DOHH2 (cell line): ENCODE data around the gene CHI3L1.

Experiments
- H3F3A ChIP-seq: fragments of 200-600 bp; sonication (generic), shearing (Covaris generic); 2 replicates; pipeline ENCODE4 v1.6.0; 2016; ENCODE audit warnings: antibody characterized with exemption, mild to moderate bottlenecking; ENCODE audit not compliant: control insufficient read depth, insufficient read depth
- H3K27ac ChIP-seq: fragments of 200-600 bp; sonication (generic); 2 replicates; pipeline ENCODE4 v1.5.1; 2014; ENCODE audit warnings: low read depth, mild to moderate bottlenecking, low read length, moderate library complexity
- H3K27me3 ChIP-seq: fragments of 200-600 bp; sonication (generic); 2 replicates; pipeline ENCODE4 v1.6.1; 2014; ENCODE audit warnings: mild to moderate bottlenecking, low read length, mixed read lengths; ENCODE audit not compliant: control insufficient read depth
- H3K36me3 ChIP-seq: fragments of 200-600 bp; sonication (generic); 2 replicates; pipeline ENCODE4 v1.6.1; 2014; ENCODE audit warnings: mild to moderate bottlenecking, low read length, moderate library complexity, mixed read lengths; ENCODE audit not compliant: control insufficient read depth
- H3K4me1 ChIP-seq: fragments of 200-600 bp; sonication (generic); 2 replicates; pipeline ENCODE4 v1.6.1; 2014; ENCODE audit warnings: mild to moderate bottlenecking, low read length, mixed read lengths; ENCODE audit not compliant: control insufficient read depth
- H3K4me2 ChIP-seq: fragments of 200-600 bp; sonication (generic); 2 replicates; pipeline ENCODE4 v1.6.0; 2014; ENCODE audit warnings: mild to moderate bottlenecking, low read length, moderate library complexity
- H3K4me3 ChIP-seq: fragments of 200-600 bp; sonication (generic); 2 replicates; pipeline ENCODE4 v1.5.1; 2014; ENCODE audit warnings: mild to moderate bottlenecking, low read length, mixed read lengths
- H3K79me2 ChIP-seq: fragments of 200-600 bp; sonication (generic); 2 replicates; pipeline ENCODE4 v1.6.1; 2014; ENCODE audit warnings: mild to moderate bottlenecking, low read length, mixed read lengths; ENCODE audit not compliant: control insufficient read depth
- H3K9me2 ChIP-seq: fragments of 200-600 bp; sonication (generic); replicated peaks from 2 replicates; pipeline ENCODE4 v1.6.1; 2014; ENCODE audit warnings: mild to moderate bottlenecking, low read length, mixed read lengths; ENCODE audit not compliant: control insufficient read depth
- H3K9me3 ChIP-seq: fragments of 200-600 bp; sonication (generic); 2 replicates; pipeline ENCODE4 v1.6.1; 2014; ENCODE audit warnings: antibody characterized with exemption, low read length, mixed read lengths; ENCODE audit not compliant: control insufficient read depth, insufficient read depth
- H4K20me1 ChIP-seq: fragments of 200-600 bp; sonication (generic); 2 replicates; pipeline ENCODE4 v1.6.0; 2014; ENCODE audit warnings: low read depth, mild to moderate bottlenecking, antibody characterized with exemption, low read length, moderate library complexity; ENCODE audit not compliant: control insufficient read depth, insufficient read depth
- CTCF ChIP-seq: fragments of 200-600 bp; sonication (generic); IDR thresholded peaks from one replicate; pipeline ENCODE4 v1.5.1; 2014; ENCODE audit warnings: antibody characterized with exemption, mild to moderate bottlenecking, low read depth, low read length; ENCODE audit not compliant: poor library complexity, severe bottlenecking
- EZH2phosphoT487 ChIP-seq: fragments of 200-600 bp; sonication (generic); IDR thresholded peaks from 2 replicates; pipeline ENCODE4 v1.6.1; 2017; ENCODE audit warnings: borderline replicate concordance, mild to moderate bottlenecking, antibody characterized with exemption, low read length, moderate library complexity, mixed read lengths

The CHI3L1 gene

GRCh38 chr1:203165101-203165799 is 21.3 kb downstream of the CHI3L1 start:
- Histone ChIP-seq H3K9me2 (no peaks in the 10 kb centered on the region), H3K4me3 (no peak overlapping the region), H3K27ac (no peak overlapping the region), H3K27me3 (peaks cover 17% of the 10 kb centered on the region), H3K4me2 (no peak overlapping the region), H3F3A (no peaks in the 10 kb centered on the region), H4K20me1 (no peaks in the 10 kb centered on the region), H3K4me1 (no peaks in the 10 kb centered on the region), H3K9me3 (no peaks in the 10 kb centered on the region), H3K36me3 (no peaks in the 10 kb centered on the region), H3K79me2 (no peaks in the 10 kb centered on the region)
- no peak for TF ChIP-seq CTCF
- TF ChIP-seq EZH2phosphoT487: no peak

DNA sequence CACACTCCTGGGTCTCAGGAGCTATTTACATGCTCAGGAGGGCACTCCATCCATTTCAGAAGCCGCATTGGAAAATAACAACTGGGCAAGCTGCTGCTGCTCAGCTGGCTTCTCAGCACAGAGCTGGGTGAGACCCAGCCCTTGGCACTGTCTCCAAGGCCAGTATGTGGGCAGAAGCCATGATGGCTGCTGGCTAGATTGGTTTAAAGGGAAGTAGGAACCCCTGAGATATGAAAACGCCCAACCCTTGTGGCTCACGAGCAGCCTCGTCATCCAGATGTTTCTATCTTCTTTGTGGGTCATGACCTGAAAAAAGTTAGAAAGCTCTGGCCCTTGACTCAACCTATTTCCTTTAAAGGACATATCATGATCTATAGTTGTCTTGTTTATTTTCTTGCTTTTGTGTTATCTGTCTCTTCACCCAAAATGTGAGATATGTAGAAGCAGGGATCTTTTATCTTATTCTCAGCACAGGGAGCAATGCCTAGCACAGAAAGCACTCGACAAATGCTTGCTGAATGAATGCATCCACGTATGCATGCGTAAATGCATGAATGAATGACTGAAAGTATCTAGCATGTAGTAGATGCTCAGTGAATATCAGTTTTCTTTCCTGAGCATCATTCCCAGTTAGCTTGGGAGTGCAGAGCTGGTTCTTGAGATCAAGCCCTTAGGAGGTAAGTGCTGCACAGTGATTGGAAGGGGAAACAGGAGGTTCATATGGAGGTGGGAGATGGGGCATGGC is 22.4 kb downstream of the CHI3L1 start:
- Histone ChIP-seq H3F3A (no peaks in the 10 kb centered on the region), H3K9me3 (no peaks in the 10 kb centered on the region), H3K27ac (no peak overlapping the region), H3K4me3 (no peak overlapping the region), H3K79me2 (no peaks in the 10 kb centered on the region), H4K20me1 (no peaks in the 10 kb centered on the region), H3K9me2 (no peaks in the 10 kb centered on the region), H3K36me3 (no peaks in the 10 kb centered on the region), H3K27me3 (peaks cover 17% of the 10 kb centered on the region), H3K4me1 (no peaks in the 10 kb centered on the region), H3K4me2 (no peak overlapping the region)
- TF ChIP-seq EZH2phosphoT487 (no peak), CTCF (no peak)

- no peak overlapping the region for H3K4me2 ChIP-seq
- TF ChIP-seq CTCF: no peak
- no peak for TF ChIP-seq EZH2phosphoT487
- H3K79me2 ChIP-seq: no peaks in the 10 kb centered on the region
- H3K9me2 ChIP-seq: no peaks in the 10 kb centered on the region
- no peaks in the 10 kb centered on the region for H3F3A ChIP-seq
- no peaks in the 10 kb centered on the region for H3K9me3 ChIP-seq
- H3K27ac ChIP-seq: no peak overlapping the region
- no peaks in the 10 kb centered on the region for H3K4me1 ChIP-seq
- peaks cover 25% of the 10 kb centered on the region for H3K27me3 ChIP-seq
- H3K36me3 ChIP-seq: no peaks in the 10 kb centered on the region
- no peak overlapping the region for H3K4me3 ChIP-seq
- no peaks in the 10 kb centered on the region for H4K20me1 ChIP-seq
Measured at GRCh38 chr1:203162403-203162802, 24.1 kb downstream of the CHI3L1 start.
